Ovary (tissue), 9 donors: ENCODE results near the gene SPRY4. TPM values are rescaled to one million over a fixed set of nuclear protein-coding genes. Genes with fewer than 3 reads are reported as not detected.
"Not testable (repeated sequence)": the region's sequence is repeated elsewhere in the genome, so short reads cannot be mapped to it uniquely, and the experiment has no call there.

Experiments
- DNase-seq, 5 donors: peaks; one replicate each; pipeline ENCODE4 v3.0.0-alpha.2; 2019 to 2020
- H3K27ac ChIP-seq, 2 donors: fragments of 200-600 bp; one replicate each; pipeline versions ENCODE4 v1.5.1 to v1.8.0; 2019 to 2022
- H3K27me3 ChIP-seq: fragments of 200-600 bp; one replicate; pipeline ENCODE4 v1.8.0; 2022
- H3K36me3 ChIP-seq: fragments of 200-600 bp; sonication (generic); one replicate; pipeline ENCODE4 v1.5.1; 2019
- H3K4me1 ChIP-seq: one replicate; pipeline ENCODE4 v1.8.1; 2013; ENCODE audit warnings: mild to moderate bottlenecking, moderate library complexity; ENCODE audit not compliant: insufficient read depth
- H3K4me3 ChIP-seq: fragments of 200-600 bp; sonication (generic); one replicate; pipeline ENCODE4 v1.5.1; 2017
- H3K9me3 ChIP-seq, 2 donors: fragments of 200-600 bp in 1 of 2; sonication (generic) in 1 of 2; one replicate each; pipeline versions ENCODE4 v1.5.1 to v1.8.1; 2013 to 2019; ENCODE audit warnings: mild to moderate bottlenecking in 1 of 2, moderate library complexity in 1 of 2
- CTCF ChIP-seq, 3 donors: fragments of 450-650 bp in 2 of 3; fragments of 200-600 bp in 1 of 3; IDR thresholded peaks; one replicate each; pipeline versions ENCODE4 v1.5.1 to v1.8.0; 2016 to 2022; ENCODE audit warnings: antibody characterized with exemption in 3 of 3, mild to moderate bottlenecking in 1 of 3
- EP300 ChIP-seq: sonication (generic); formaldehyde crosslinking; IDR thresholded peaks from one replicate; pipeline ENCODE4 v1.6.1; 2017; ENCODE audit warnings: antibody characterized with exemption
- POLR2A ChIP-seq: fragments of 450-650 bp; IDR thresholded peaks from one replicate; pipeline ENCODE4 v1.6.1; 2017; ENCODE audit warnings: antibody characterized with exemption, mild to moderate bottlenecking, moderate library complexity
- WGBS, 3 donors: extraction: QIAGEN DNeasy Blood & Tissue Kit in 1 of 3; methylation state at CpG; one replicate each; pipeline versions ENCODE4 v1.1.5 to v1.1.7; 2013 to 2017; 5-methylcytosine and 5-hydroxymethylcytosine counted together
- intact Hi-C, 4 donors: fragments of 100-400 bp; cut with DNase I; formaldehyde crosslinking; loops; one replicate each; pipeline versions ENCODE4 v1.11.0 to v1.15.1; 2022 to 2023
- polyA plus RNA-seq, 2 donors: library from polyadenylated mRNA; stranded (reverse); fragments of 200-250 nt in 1 of 2; fragments of 350-450 nt in 1 of 2; fragmentation: Illumina TruSeq in 1 of 2; extraction: RNeasy Lipid Tissue Mini Kit (QIAGEN cat#74804) in 1 of 2; gene quantifications; one replicate each; pipeline ENCODE4 v1.2.3, GENCODE V29; 2013 to 2014
- total RNA-seq, 7 donors: library from RNA; depleted of rRNA in 2 of 7; stranded (reverse); fragments of >200 nt in 2 of 7; fragmentation: NEBNext Ultra II Directional in 3 of 7; extraction: Animal tissue kit (Norgen Biotek cat#: 25700) in 3 of 7; gene quantifications; one replicate each; pipeline versions ENCODE4 v1.1.0 to v1.2.4, GENCODE V29; 2016 to 2023
- donor health status: DM: no; HTN: no; CAD: no; lungs with moderate emphysema.
- donor health status: DM: no; HTN: no; CAD: no.
- donor health status: Bipolar disorder and iron deficiency.
- donor health status: DM: yes; HTN: yes; CAD: no.
- donor health status: DM: no; HTN: no; CAD: no.
- donor health status: DM: yes; HTN: yes; CAD: no.

The SPRY4 gene
- total and polyA plus RNA-seq, 9 donors: 1.9 to 15.9 (median 5.5) TPM

GRCh38 chr5:142346706-142347105 is 21.9 kb upstream of the SPRY4 start:
- TF ChIP-seq POLR2A: no peak
- TF ChIP-seq EP300: no peak
- no peak for TF ChIP-seq CTCF (IDR thresholded peaks at IDR 0.05)
- Histone ChIP-seq H3K27me3 (no peaks in the 10 kb centered on the region), H3K9me3 (peaks cover 0 to 3% of the 10 kb centered on the region in 2 donors), H3K36me3 (no peaks in the 10 kb centered on the region), H3K27ac (no peak overlapping the region), H3K4me3 (no peak overlapping the region), H3K4me1 (no peaks in the 10 kb centered on the region)
- 53 to 74% (median 60%) methylated on average over 2 of the region's 2 CpGs for WGBS, 3 donors
- intact Hi-C loops: no loop called here
- no peak for DNase-seq

GRCh38 chr5:142344915-142345314 is 20.1 kb upstream of the SPRY4 start:
- DNase-seq: not testable (repeated sequence)

GRCh38 chr5:142343531-142343930 is 18.7 kb upstream of the SPRY4 start:
- Histone ChIP-seq H3K36me3 (no peaks in the 10 kb centered on the region), H3K27me3 (no peaks in the 10 kb centered on the region), H3K4me1 (no peaks in the 10 kb centered on the region), H3K9me3 (peaks cover 0 to 3% of the 10 kb centered on the region in 2 donors), H3K27ac (no peak overlapping the region), H3K4me3 (no peak overlapping the region)
- TF ChIP-seq EP300 (no peak), CTCF (IDR thresholded peaks at IDR 0.05) (no peak), POLR2A (no peak)
- DNase-seq: no peak
- intact Hi-C loops: no loop called here
- WGBS, 3 donors: 92 to 95% (median 93%) methylated on average over 4 of the region's 4 CpGs

More at GRCh38 chr5:142344915-142345314, 20.1 kb upstream of the SPRY4 start:
- H3K9me3 ChIP-seq, H3K4me1 ChIP-seq, H3K27me3 ChIP-seq, H3K27ac ChIP-seq, intact Hi-C loops, H3K36me3 ChIP-seq, H3K4me3 ChIP-seq: not testable (repeated sequence)
- WGBS, 3 donors: 90 to 97% (median 96%) methylated on average over 3 of the region's 3 CpGs

- TF ChIP-seq CTCF (IDR thresholded peaks at IDR 0.05) (no peak), POLR2A (no peak), EP300 (no peak)
- DNase-seq: no peak
- no peak overlapping the region for H3K4me3 ChIP-seq
- 71 to 77% (median 77%) methylated on average over 16 of the region's 16 CpGs for WGBS, 3 donors
- peaks cover 0 to 3% of the 10 kb centered on the region in 2 donors for H3K9me3 ChIP-seq
- intact Hi-C loops: no loop called here
- no peak overlapping the region for H3K27ac ChIP-seq
- H3K27me3 ChIP-seq: no peaks in the 10 kb centered on the region
- H3K36me3 ChIP-seq: no peaks in the 10 kb centered on the region
- H3K4me1 ChIP-seq: no peaks in the 10 kb centered on the region
These were observed 17.5 kb upstream of the SPRY4 start for GRCh38 chr5:142342128-142342981.

- no peak overlapping the region for H3K4me3 ChIP-seq
- intact Hi-C loops: no loop called here
- WGBS, 3 donors: 91 to 96% (median 94%) methylated on average over 3 of the region's 3 CpGs
- no peaks in the 10 kb centered on the region for H3K36me3 ChIP-seq
- H3K27me3 ChIP-seq: no peaks in the 10 kb centered on the region
- TF ChIP-seq CTCF (IDR thresholded peaks at IDR 0.05) (no peak), POLR2A (no peak), EP300 (no peak)
- no peak for DNase-seq
- no peaks in the 10 kb centered on the region for H3K9me3 ChIP-seq
- no peak overlapping the region for H3K27ac ChIP-seq
- no peaks in the 10 kb centered on the region for H3K4me1 ChIP-seq
These were observed 15.0 kb upstream of the SPRY4 start for GRCh38 chr5:142339781-142340180.
